Subcutaneous preadipocyte (primary cell): ENCODE measurements around the gene NR5A2. TPM values are rescaled to one million over a fixed set of nuclear protein-coding genes. Genes with fewer than 3 reads are reported as not detected.

Experiments used
- small RNA-seq: library from RNA; depleted of rRNA; stranded (forward); fragments of <200 nt; gene quantifications from one replicate; pipeline ENCODE3, GENCODE V24; 2012
- total RNA-seq: library from RNA; depleted of rRNA; stranded (reverse); fragments of >200 nt; gene quantifications from 2 replicates; pipeline ENCODE4 v1.2.3, GENCODE V29; 2012

Gene NR5A2
- total RNA-seq = not detected in 2 replicates

DNA sequence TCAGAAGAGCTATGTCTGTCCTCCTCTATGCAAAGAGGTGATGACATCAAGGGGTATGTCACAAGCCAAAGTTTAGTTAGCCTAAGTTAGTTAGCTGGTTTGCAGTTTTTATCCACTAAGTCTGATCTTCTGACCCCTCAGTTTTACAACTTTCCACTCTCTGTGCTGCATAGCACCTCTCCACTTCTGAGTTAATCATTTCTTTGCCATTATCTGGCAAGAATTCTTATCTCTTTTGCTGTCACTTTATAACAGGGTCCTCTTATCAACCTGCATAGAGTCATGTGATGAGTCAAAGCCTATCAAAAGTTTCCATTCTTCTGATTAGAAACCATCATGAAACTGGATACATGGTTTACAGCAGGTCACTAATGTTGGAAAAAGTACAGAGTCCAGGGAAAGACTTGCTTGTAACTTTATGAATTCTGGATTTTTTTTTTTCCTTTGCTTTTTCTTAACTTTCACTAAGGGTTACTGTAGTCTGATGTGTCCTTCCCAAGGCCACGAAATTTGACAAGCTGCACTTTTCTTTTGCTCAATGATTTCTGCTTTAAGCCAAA, at the start of gene NR5A2:
TSS of gene NR5A2 (plus strand) at position 447 of the 560 bp plus-strand sequence. CDS start 138 bp downstream, outside the sequence.

Small RNA genes lying within 50 kb of the gene (small RNA-seq; reads per million reads assigned to genes)
- gene RNU6-570P (not detected), gene RNU6-609P (not detected), gene RNU6-716P (not detected)
